ENCODE data around the gene FAM136A. TPM values are rescaled to one million over a fixed set of nuclear protein-coding genes. Genes with fewer than 3 reads are reported as not detected.

Gene FAM136A
- total and polyA plus RNA-seq, 4 donors = 15.7 to 31.2 (median 23.9) TPM

- Histone ChIP-seq H3K4me3 (ENCODE audit: low read length in 2 of 2) (peak within 1 kb of the TSS; percentile 86), H3K27me3 (ENCODE audit: control insufficient read depth in 1 of 2, insufficient read depth in 2 of 2, low read length in 1 of 2) (no peaks in the 10 kb centered on the region), H3K9me3 (ENCODE audit: control insufficient read depth, low read length) (no peaks in the 10 kb centered on the region), H3K36me3 (ENCODE audit: control insufficient read depth in 1 of 2, insufficient read depth in 2 of 2, low read length in 1 of 2) (no peaks in the 10 kb centered on the region), H3K27ac (ENCODE audit: low read depth in 1 of 2, low read length in 2 of 2) (peak within 1 kb of the TSS; percentile 91 to 93), H3K4me1 (ENCODE audit: control insufficient read depth in 1 of 2, insufficient read depth in 2 of 2, low read length in 2 of 2) (peaks cover 0 to 5% of the 10 kb centered on the region in 2 donors)
- intact Hi-C loops (cut with DNase I) = loop anchor here (2.0 to 5.0 kb wide), 2 partner anchors 44 to 58 kb away; partner anchors contain the start of genes C2orf42 (in 1 of the 2) and SNRPG (in 1 of the 2)
- WGBS, 2 donors = 0% methylated on average over 47 of the region's 47 CpGs
- DNase-seq (peak; percentile 99), ATAC-seq (ENCODE audit: low FRiP score) (peak; percentile 99)
These were observed 53.6 kb downstream of the FAM136A start, which contains the start of gene TIA1 for GRCh38 chr2:70248181-70248847. TSS of gene TIA1 (minus strand) at chr2:70248628. CDS start at chr2:70248430, 198 bp downstream.

DNA sequence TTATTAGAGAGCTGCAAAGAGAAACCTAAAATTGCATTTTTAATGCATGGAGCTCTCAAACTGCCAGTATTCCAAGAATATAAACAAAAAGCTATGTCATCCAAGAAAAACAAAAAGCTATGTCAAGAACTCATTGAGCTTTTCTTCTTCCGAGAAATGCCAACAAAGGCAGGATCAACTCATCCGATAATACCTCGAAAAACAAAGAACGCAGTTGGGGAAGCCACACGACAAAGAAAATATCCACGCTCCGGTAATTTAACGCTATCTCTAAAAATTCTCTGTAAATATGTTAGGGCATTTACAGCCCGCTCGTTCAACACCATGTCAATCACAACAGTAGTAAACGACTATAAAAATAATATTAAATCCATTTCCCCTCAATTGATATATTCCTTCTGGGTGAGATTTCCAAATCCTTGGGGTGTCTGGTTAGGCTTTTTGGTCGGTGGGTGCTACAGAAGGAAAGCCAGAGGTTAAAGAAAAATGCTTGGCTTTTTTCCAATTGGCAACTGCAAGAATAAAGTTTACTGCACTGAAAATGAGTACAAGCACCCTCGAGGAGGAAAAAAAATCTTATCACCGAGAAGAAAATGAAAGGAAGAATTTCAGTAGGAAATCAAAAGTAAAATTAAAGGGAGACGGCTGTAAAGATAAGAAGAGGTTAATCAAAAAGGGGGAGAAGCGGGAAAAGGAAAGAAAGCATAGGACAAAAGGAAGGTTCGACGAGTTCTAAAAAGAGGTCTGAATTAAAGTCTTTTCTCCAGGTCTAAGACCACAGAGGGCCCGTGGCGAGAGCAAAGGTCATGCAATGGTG lies 54.3 kb downstream of the FAM136A start:
- 0% methylated on average over 20 of the region's 20 CpGs for WGBS, 2 donors
- intact Hi-C loops (cut with DNase I) = loop anchor here (2.0 to 5.0 kb wide), 2 partner anchors 45 to 57 kb away; partner anchors contain the start of genes C2orf42 (in 1 of the 2) and SNRPG (in 1 of the 2)
- peaks cover 0 to 5% of the 10 kb centered on the region in 2 donors for H3K4me1 ChIP-seq (ENCODE audit: control insufficient read depth in 1 of 2, insufficient read depth in 2 of 2, low read length in 2 of 2)

More for the DNA sequence above, 54.3 kb downstream of the FAM136A start:
- H3K27ac ChIP-seq (ENCODE audit: low read depth in 1 of 2, low read length in 2 of 2) = peak overlapping the region; percentile 91 to 93
- no peaks in the 10 kb centered on the region for H3K36me3 ChIP-seq (ENCODE audit: control insufficient read depth in 1 of 2, insufficient read depth in 2 of 2, low read length in 1 of 2)
- ATAC-seq (ENCODE audit: low FRiP score) (no peak), DNase-seq (no peak)
- H3K4me3 ChIP-seq (ENCODE audit: low read length in 2 of 2) = peak overlapping the region; percentile 86
- H3K9me3 ChIP-seq (ENCODE audit: control insufficient read depth, low read length) = no peaks in the 10 kb centered on the region
- no peaks in the 10 kb centered on the region for H3K27me3 ChIP-seq (ENCODE audit: control insufficient read depth in 1 of 2, insufficient read depth in 2 of 2, low read length in 1 of 2)

Small RNAs within 50 kb of the gene (microRNA-seq; reads per million reads assigned to microRNA genes)
- gene MIR1285-2 = 0 reads per million in 2 donors

Other genes starting within 250 kb of the FAM136A start
- gene PCBP1, start 214.6 kb downstream of the FAM136A start, total RNA-seq = 100 to 1,000 TPM; 263 to 288 TPM
- gene PCBP1, start 214.6 kb downstream of the FAM136A start, polyA plus RNA-seq = 100 to 1,000 TPM; 249 to 259 TPM
- gene C2orf42, start 111.0 kb downstream of the FAM136A start, total RNA-seq = 10 to 100 TPM; 12.4 to 17.9 TPM
- 1 to 10 TPM; 8.0 to 8.1 TPM for gene C2orf42, start 111.0 kb downstream of the FAM136A start, polyA plus RNA-seq
- 100 to 1,000 TPM in 1 of 2 donors, 10 to 100 TPM in 1; 87.6 to 150 TPM for gene TIA1, start 53.4 kb downstream of the FAM136A start, total RNA-seq
- 10 to 100 TPM; 27.8 to 79.3 TPM for gene TIA1, start 53.4 kb downstream of the FAM136A start, polyA plus RNA-seq
- 10 to 100 TPM; 49.5 to 85.1 TPM for gene PCYOX1, start 43.9 kb downstream of the FAM136A start, total RNA-seq
- gene PCYOX1, start 43.9 kb downstream of the FAM136A start, polyA plus RNA-seq = 10 to 100 TPM; 19.0 to 40.1 TPM
- 100 to 1,000 TPM in 1 of 2 donors, 10 to 100 TPM in 1; 68.1 to 112 TPM for gene SNRPG, start 8.3 kb downstream of the FAM136A start, total RNA-seq
- 100 to 1,000 TPM; 112 to 226 TPM for gene SNRPG, start 8.3 kb downstream of the FAM136A start, polyA plus RNA-seq

Data from aorta (tissue), 5 donors.